Astrocyte of the cerebellum (primary cell): ENCODE results near the gene SLC39A7.

ENCODE experiments used
- DNase-seq: peaks from one replicate; pipeline ENCODE4 v3.0.0-alpha.2; 2011; ENCODE audit warnings: low read depth
- H3K4me3 ChIP-seq: 2 replicates; pipeline ENCODE4 v1.5.1; 2011; ENCODE audit warnings: mild to moderate bottlenecking, low read depth, low read length, moderate library complexity
- CTCF ChIP-seq: IDR thresholded peaks from 2 replicates; pipeline ENCODE4 v1.5.1; 2012; ENCODE audit warnings: low read length, low read depth, moderate library complexity, mild to moderate bottlenecking; ENCODE audit errors: missing control alignments
- in situ Hi-C: cut with HindIII; loops from 2 replicates; pipeline ENCODE4 v1.10.0; 2017; ENCODE audit warnings: low sequenced_read_pairs

The SLC39A7 gene

GRCh38 chr6:33195304-33196165 lies 5.1 kb upstream of the SLC39A7 start:
- in situ Hi-C loops = no loop called here
- no peak overlapping the region for H3K4me3 ChIP-seq
- no peak for DNase-seq
- no peak for TF ChIP-seq CTCF

DNA sequence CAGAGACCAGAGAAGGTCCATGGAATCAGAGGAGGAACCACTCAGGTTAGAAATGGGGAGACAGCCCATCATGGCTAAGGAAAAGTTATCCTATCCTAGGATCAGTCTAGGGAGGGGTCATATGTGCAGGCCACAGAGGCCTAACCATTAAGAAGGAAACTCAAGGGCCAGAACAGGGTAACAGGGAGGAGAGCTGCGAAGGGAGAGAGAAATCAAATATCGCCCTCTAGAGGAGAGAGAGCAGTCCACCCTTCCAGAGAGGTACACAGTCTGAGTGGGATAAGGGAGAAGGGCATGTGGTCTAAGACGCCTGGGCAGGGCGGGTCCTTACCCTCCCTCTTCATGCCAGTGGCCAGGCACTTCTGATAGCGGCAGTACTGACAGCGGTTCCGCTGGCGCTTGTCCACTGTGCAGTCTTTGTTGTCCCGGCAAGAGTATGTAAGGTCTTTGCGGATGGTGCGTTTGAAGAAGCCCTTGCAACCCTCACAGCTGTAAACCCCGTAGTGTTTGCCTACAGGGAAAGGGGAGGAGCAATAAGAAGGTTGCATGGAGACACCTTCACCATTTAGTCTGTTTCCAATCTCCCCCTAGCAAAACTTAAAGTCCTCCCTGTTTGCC lies 3.1 kb upstream of the SLC39A7 start:
- in situ Hi-C loops = no loop called here
- no peak for DNase-seq
- TF ChIP-seq CTCF = peak; percentile 80
- no peak overlapping the region for H3K4me3 ChIP-seq

- DNase-seq = no peak
- no peak for TF ChIP-seq CTCF
- H3K4me3 ChIP-seq = peak overlapping the region; percentile 79
- in situ Hi-C loops = no loop called here
Measured at GRCh38 chr6:33198159-33198852, 2.4 kb upstream of the SLC39A7 start.

DNA sequence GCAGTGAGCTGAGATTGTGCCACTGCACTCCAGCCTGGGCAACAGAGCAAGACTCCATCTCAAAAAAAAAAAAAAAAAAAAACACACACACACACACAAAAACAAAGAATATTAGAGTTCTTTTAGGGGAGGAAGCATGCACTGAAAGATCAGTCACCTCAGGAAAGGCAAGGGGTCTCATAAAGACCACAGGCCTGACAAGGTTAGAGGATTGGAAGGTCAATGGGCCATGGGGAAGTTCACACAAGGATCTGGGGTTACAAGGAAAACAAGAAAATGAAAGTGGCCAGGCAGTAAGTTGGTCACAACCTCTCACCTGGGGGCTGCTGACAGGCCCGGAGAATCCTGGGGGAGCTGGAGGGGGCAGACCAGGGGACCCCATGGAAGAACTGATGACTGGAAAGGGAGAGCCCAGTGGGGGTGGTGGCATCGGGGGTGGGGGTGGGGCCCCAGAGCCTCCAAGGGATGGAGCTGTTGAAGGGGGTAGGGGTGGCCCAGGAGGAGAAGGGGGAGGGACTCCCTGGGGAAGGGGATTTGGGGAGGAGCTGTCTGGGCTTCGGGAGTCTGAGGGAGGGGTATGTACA lies 1.7 kb upstream of the SLC39A7 start:
- TF ChIP-seq CTCF = no peak
- peak overlapping the region; percentile 79 for H3K4me3 ChIP-seq
- in situ Hi-C loops = no loop called here
- DNase-seq = no peak

DNA sequence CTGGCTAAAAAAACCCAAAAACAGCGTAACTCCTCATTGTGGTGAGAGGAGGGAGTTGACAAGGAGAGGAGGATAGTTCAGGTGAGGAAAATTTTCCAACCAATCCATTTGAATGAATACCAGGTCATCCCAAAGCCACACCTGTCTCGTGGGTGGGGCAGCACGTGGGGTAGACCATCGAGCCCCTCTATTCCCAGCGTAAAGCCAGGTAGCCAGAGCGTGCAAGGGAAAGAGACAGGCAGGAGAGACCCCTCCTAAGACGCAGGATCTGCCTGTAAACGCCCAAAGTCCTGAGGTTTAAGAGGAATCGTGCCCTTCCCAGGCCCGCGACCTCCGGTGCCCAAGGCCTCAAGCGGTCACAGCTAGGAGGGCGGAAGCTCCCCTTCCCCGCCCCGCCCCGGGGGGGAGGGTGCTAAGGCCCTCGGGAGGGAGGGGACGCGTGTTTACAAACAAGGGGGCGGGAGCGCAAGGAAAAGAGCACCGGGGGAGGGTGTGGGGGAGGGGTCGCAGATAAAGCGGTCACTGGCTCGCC lies 914 bp upstream of the SLC39A7 start:
- peak overlapping the region; percentile 79 for H3K4me3 ChIP-seq
- no peak for TF ChIP-seq CTCF
- no peak for DNase-seq
- in situ Hi-C loops = no loop called here

GRCh38 chr6:33201147-33201545 lies 479 bp downstream of the SLC39A7 start:
- DNase-seq = no peak
- TF ChIP-seq CTCF = no peak
- H3K4me3 ChIP-seq = peak overlapping the region; percentile 79
- in situ Hi-C loops = no loop called here
